H1 (cell line): ENCODE measurements around the gene SUMF1. TPM values are rescaled to one million over a fixed set of nuclear protein-coding genes. Genes with fewer than 3 reads are reported as not detected.

Source experiments
- CBX8 ChIP-seq: fragments of 300-800, 300-1000 bp; sonication (generic); IDR thresholded peaks from 2 replicates; pipeline ENCODE4 v1.7.1; 2016; ENCODE audit warnings: low read depth, low read length, borderline replicate concordance
- EGR1 ChIP-seq: IDR thresholded peaks from 2 replicates; pipeline ENCODE4 v1.6.1; 2011; ENCODE audit warnings: low read depth, low read length, borderline replicate concordance
- GABPA ChIP-seq: IDR thresholded peaks from 2 replicates; pipeline ENCODE4 v1.6.1; 2011; ENCODE audit warnings: mild to moderate bottlenecking, low read length, moderate library complexity, borderline replicate concordance; ENCODE audit not compliant: insufficient read depth
- HDAC2 ChIP-seq, 2 experiments: fragments of 300-600 bp in 1 of 2; sonication (generic) in 1 of 2; IDR thresholded peaks; 2 replicates each; pipeline ENCODE4 v1.6.1; 2011 to 2012; ENCODE audit warnings: low read depth in 2 of 2, low read length in 2 of 2, mild to moderate bottlenecking in 2 of 2, moderate library complexity in 2 of 2, borderline replicate concordance in 1 of 2, inconsistent platforms in 1 of 2
- HDAC6 ChIP-seq: IDR thresholded peaks from one replicate; pipeline ENCODE4 v1.7.1; 2012; ENCODE audit warnings: low read depth, mild to moderate bottlenecking, inconsistent platforms, low read length, moderate library complexity
- SIX5 ChIP-seq: IDR thresholded peaks from 2 replicates; pipeline ENCODE4 v1.6.1; 2011; ENCODE audit warnings: mild to moderate bottlenecking, low read depth, low read length
- polyA plus RNA-seq, 7 experiments: library from polyadenylated mRNA; depleted of rRNA in 3 of 7; stranded (reverse) in 5 of 7; unstranded in 2 of 7; fragments of >200 nt in 5 of 7; fragments of 200-250 nt in 2 of 7; gene quantifications; 1 replicate in 5 of 7; 2 replicates in 1 of 7; 4 replicates in 1 of 7; pipeline versions ENCODE4 v1.2.1 to v1.2.3, GENCODE V29; 2011 to 2013; ENCODE audit warnings: missing spikeins in 2 of 7, mixed read lengths in 2 of 7
- total RNA-seq: library from RNA; stranded (reverse); fragmentation: NEBNext Ultra II Directional; extraction: Animal tissue kit (Norgen Biotek cat#: 25700); gene quantifications from 2 replicates; pipeline ENCODE4 v1.2.1, GENCODE V29; 2021

The SUMF1 gene
- total and polyA plus RNA-seq, 2 of the 8 experiments (the other 6 are each of a cell fraction or from before 2014, with no cell fraction given): 12.5 to 15.0 TPM

DNA sequence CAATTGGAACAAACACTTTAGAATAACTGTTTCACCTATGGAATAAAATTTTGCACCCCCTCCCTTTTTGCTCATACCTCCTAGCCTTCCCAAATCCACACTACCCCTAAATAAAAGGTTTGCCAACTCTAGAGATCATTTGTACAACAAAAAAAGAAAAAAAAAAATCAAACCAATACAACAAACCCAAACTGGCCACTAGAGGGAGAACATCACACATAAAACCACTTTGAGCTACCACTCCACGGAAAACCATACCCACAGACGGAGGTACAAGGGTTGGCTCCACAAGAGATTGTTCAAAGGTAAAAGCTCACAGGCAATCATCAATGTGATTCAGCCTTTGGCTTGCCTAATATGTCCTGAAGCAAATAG, 116.3 kb downstream of the SUMF1 start (continued):
- TF ChIP-seq HDAC2 (IDR thresholded peaks at IDR 0.05; ENCODE audit: borderline replicate concordance in 1 of 2, low read depth in 2 of 2, low read length in 2 of 2): 0 out of 4 replicates have a peak, but pooled peaks of 1 of the 2 experiments have one; percentile 6
- no peak for TF ChIP-seq SIX5
- no peak for TF ChIP-seq EGR1
- TF ChIP-seq CBX8: no peak
- TF ChIP-seq GABPA: no peak
- no peak for TF ChIP-seq HDAC6
- TF ChIP-seq, all 59 proteins: peak for 4
